A673 (cell line): ENCODE data around the gene CHMP2B.

ENCODE experiments used
- EZH2 ChIP-seq: fragments of 200-600 bp; sonication (generic); IDR thresholded peaks from 2 replicates; pipeline ENCODE4 v1.6.1; 2017; ENCODE audit warnings: borderline replicate concordance, low read depth, mild to moderate bottlenecking, mixed read lengths, antibody characterized with exemption, low read length; ENCODE audit not compliant: poor library complexity, severe bottlenecking
- TF ChIP-seq, protein P1 (sequence below): fragments of 300-800, 200-600 bp; sonication (generic); conservative IDR thresholded peaks from 2 replicates; pipeline ENCODE4 v1.5.1; 2017; ENCODE audit warnings: low read depth, mild to moderate bottlenecking, antibody characterized with exemption, low read length, moderate library complexity, mixed read lengths

DNA sequence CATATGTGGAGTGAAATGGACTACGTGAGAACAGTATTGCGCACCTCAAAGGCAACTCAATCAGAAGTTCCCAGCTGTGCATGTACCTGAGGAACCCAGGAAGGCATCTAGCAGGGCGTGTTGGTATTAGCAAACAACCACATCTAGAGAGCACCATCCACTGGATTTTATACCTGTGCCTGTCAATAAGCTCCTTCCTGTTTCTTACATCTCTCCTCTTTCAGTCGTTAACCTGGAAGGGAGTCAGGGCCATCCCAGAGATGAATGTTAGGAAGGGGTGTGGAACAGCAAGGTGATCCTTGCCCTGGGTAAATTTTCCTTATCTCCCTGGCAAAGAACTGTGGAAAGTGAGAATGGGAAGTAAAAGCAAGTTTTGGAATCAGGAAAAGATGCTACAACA, 29.6 kb upstream of the CHMP2B start:
- TF ChIP-seq, protein P1, sequence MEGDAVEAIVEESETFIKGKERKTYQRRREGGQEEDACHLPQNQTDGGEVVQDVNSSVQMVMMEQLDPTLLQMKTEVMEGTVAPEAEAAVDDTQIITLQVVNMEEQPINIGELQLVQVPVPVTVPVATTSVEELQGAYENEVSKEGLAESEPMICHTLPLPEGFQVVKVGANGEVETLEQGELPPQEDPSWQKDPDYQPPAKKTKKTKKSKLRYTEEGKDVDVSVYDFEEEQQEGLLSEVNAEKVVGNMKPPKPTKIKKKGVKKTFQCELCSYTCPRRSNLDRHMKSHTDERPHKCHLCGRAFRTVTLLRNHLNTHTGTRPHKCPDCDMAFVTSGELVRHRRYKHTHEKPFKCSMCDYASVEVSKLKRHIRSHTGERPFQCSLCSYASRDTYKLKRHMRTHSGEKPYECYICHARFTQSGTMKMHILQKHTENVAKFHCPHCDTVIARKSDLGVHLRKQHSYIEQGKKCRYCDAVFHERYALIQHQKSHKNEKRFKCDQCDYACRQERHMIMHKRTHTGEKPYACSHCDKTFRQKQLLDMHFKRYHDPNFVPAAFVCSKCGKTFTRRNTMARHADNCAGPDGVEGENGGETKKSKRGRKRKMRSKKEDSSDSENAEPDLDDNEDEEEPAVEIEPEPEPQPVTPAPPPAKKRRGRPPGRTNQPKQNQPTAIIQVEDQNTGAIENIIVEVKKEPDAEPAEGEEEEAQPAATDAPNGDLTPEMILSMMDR = no peak
- TF ChIP-seq EZH2 = no peak
